ENCODE measurements around the gene OR10D3. TPM values are rescaled to one million over a fixed set of nuclear protein-coding genes. Genes with fewer than 3 reads are reported as not detected.

OR10D3 gene
- total and polyA plus RNA-seq, 4 donors = not detected

DNA sequence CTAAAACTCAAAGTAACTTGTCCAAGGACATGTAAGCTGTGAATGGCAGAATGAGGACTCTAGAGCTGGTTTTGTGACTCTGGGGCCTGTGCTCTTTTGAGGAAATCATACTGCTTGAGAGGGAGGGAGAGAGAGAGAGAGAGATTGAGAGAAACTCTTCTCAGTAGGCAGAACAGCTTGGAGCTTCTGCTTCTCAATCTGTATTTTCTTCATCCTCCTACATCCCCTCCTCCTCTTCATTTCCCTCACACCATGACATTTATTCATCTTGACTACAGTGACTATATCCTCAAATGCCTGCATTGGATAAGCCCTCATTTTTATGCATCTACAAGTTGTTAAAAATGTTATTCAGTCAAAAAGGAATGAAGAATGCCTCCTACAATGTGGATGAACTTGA is 23.7 kb upstream of the OR10D3 start:
- DNase-seq (ENCODE audit: low spot score) = no peak
- Histone ChIP-seq H3K4me3 (ENCODE audit: low read depth in 1 of 3, low read length in 3 of 3) (no peak overlapping the region), H3K27me3 (ENCODE audit: control insufficient read depth in 4 of 4, insufficient read depth in 4 of 4, low read length in 3 of 4) (peaks cover 0 to 8% (median 0%) of the 10 kb centered on the region in 4 donors), H3K9ac (ENCODE audit: low read depth in 1 of 2, low read length in 2 of 2) (no peak overlapping the region), H3K9me3 (ENCODE audit: control insufficient read depth in 4 of 4, low read length in 3 of 4) (no peaks in the 10 kb centered on the region), H3K27ac (ENCODE audit: low read depth in 1 of 2, low read length in 2 of 2) (no peak overlapping the region), H3K36me3 (ENCODE audit: control insufficient read depth in 4 of 4, insufficient read depth in 3 of 4, low read depth in 1 of 4, low read length in 3 of 4) (no peaks in the 10 kb centered on the region), H3K4me1 (ENCODE audit: control insufficient read depth in 4 of 4, insufficient read depth in 4 of 4, low read length in 3 of 4) (no peaks in the 10 kb centered on the region)
- TF ChIP-seq, protein P1, sequence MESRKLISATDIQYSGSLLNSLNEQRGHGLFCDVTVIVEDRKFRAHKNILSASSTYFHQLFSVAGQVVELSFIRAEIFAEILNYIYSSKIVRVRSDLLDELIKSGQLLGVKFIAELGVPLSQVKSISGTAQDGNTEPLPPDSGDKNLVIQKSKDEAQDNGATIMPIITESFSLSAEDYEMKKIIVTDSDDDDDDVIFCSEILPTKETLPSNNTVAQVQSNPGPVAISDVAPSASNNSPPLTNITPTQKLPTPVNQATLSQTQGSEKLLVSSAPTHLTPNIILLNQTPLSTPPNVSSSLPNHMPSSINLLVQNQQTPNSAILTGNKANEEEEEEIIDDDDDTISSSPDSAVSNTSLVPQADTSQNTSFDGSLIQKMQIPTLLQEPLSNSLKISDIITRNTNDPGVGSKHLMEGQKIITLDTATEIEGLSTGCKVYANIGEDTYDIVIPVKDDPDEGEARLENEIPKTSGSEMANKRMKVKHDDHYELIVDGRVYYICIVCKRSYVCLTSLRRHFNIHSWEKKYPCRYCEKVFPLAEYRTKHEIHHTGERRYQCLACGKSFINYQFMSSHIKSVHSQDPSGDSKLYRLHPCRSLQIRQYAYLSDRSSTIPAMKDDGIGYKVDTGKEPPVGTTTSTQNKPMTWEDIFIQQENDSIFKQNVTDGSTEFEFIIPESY (IDR thresholded peaks at IDR 0.05) = no peak
- TF ChIP-seq, protein P2, sequence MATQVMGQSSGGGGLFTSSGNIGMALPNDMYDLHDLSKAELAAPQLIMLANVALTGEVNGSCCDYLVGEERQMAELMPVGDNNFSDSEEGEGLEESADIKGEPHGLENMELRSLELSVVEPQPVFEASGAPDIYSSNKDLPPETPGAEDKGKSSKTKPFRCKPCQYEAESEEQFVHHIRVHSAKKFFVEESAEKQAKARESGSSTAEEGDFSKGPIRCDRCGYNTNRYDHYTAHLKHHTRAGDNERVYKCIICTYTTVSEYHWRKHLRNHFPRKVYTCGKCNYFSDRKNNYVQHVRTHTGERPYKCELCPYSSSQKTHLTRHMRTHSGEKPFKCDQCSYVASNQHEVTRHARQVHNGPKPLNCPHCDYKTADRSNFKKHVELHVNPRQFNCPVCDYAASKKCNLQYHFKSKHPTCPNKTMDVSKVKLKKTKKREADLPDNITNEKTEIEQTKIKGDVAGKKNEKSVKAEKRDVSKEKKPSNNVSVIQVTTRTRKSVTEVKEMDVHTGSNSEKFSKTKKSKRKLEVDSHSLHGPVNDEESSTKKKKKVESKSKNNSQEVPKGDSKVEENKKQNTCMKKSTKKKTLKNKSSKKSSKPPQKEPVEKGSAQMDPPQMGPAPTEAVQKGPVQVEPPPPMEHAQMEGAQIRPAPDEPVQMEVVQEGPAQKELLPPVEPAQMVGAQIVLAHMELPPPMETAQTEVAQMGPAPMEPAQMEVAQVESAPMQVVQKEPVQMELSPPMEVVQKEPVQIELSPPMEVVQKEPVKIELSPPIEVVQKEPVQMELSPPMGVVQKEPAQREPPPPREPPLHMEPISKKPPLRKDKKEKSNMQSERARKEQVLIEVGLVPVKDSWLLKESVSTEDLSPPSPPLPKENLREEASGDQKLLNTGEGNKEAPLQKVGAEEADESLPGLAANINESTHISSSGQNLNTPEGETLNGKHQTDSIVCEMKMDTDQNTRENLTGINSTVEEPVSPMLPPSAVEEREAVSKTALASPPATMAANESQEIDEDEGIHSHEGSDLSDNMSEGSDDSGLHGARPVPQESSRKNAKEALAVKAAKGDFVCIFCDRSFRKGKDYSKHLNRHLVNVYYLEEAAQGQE (IDR thresholded peaks at IDR 0.05) = no peak
- no peak for TF ChIP-seq GABPA (IDR thresholded peaks at IDR 0.05 in 1 of 2, conservative IDR thresholded peaks at IDR 0.05 in 1 of 2)
- no peak for TF ChIP-seq RAD21 (IDR thresholded peaks at IDR 0.05)
- no peak for TF ChIP-seq TAF1 (conservative IDR thresholded peaks at IDR 0.05)

DNA sequence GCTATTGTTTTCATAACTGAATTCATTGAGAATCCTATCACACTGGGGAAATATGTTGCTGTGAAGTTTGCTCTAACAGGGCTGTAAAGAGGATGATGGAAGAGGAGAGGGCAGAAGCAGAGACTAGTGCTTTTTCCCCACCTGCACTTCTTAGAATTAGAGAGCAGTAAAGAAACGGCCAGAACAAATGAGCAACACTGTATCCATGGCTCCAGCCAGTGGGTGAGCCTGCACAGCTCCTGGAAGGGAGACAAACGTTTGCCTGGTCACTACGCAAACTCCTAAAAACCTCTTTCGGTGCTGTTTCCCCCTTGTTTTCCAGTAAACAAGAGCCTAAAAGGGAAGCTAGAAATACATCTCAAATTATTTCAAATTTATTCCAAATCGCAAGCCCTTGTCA is 22.2 kb upstream of the OR10D3 start:
- H3K27me3 ChIP-seq (ENCODE audit: control insufficient read depth in 4 of 4, insufficient read depth in 4 of 4, low read length in 3 of 4) = peaks cover 0 to 7% (median 0%) of the 10 kb centered on the region in 4 donors
- no peak overlapping the region for H3K4me3 ChIP-seq (ENCODE audit: low read depth in 1 of 3, low read length in 3 of 3)
- no peaks in the 10 kb centered on the region for H3K4me1 ChIP-seq (ENCODE audit: control insufficient read depth in 4 of 4, insufficient read depth in 4 of 4, low read length in 3 of 4)
- no peak for DNase-seq (ENCODE audit: low spot score)
- no peak overlapping the region for H3K27ac ChIP-seq (ENCODE audit: low read depth in 1 of 2, low read length in 2 of 2)
- TF ChIP-seq, protein P2 (IDR thresholded peaks at IDR 0.05) = no peak
- TF ChIP-seq EGR1 (IDR thresholded peaks at IDR 0.05; ENCODE audit: low read depth in 2 of 2) (no peak), SP1 (IDR thresholded peaks at IDR 0.05) (no peak), RAD21 (IDR thresholded peaks at IDR 0.05) (no peak), JUND (IDR thresholded peaks at IDR 0.05) (no peak), FOXA2 (IDR thresholded peaks at IDR 0.05) (no peak), TAF1 (conservative IDR thresholded peaks at IDR 0.05) (no peak), NR2F2 (IDR thresholded peaks at IDR 0.05) (no peak), YY1 (IDR thresholded peaks at IDR 0.05) (no peak), HNF4G (IDR thresholded peaks at IDR 0.05) (no peak)
- TF ChIP-seq, protein P3, sequence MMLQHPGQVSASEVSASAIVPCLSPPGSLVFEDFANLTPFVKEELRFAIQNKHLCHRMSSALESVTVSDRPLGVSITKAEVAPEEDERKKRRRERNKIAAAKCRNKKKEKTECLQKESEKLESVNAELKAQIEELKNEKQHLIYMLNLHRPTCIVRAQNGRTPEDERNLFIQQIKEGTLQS (IDR thresholded peaks at IDR 0.05) = no peak
- TF ChIP-seq, protein P4, sequence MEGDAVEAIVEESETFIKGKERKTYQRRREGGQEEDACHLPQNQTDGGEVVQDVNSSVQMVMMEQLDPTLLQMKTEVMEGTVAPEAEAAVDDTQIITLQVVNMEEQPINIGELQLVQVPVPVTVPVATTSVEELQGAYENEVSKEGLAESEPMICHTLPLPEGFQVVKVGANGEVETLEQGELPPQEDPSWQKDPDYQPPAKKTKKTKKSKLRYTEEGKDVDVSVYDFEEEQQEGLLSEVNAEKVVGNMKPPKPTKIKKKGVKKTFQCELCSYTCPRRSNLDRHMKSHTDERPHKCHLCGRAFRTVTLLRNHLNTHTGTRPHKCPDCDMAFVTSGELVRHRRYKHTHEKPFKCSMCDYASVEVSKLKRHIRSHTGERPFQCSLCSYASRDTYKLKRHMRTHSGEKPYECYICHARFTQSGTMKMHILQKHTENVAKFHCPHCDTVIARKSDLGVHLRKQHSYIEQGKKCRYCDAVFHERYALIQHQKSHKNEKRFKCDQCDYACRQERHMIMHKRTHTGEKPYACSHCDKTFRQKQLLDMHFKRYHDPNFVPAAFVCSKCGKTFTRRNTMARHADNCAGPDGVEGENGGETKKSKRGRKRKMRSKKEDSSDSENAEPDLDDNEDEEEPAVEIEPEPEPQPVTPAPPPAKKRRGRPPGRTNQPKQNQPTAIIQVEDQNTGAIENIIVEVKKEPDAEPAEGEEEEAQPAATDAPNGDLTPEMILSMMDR (IDR thresholded peaks at IDR 0.05; ENCODE audit: low read depth, low read length, missing input control) = no peak
- H3K9me3 ChIP-seq (ENCODE audit: control insufficient read depth in 4 of 4, low read length in 3 of 4) = no peaks in the 10 kb centered on the region
- WGBS = 56% methylated on average over 5 of the region's 5 CpGs
- H3K36me3 ChIP-seq (ENCODE audit: control insufficient read depth in 4 of 4, insufficient read depth in 3 of 4, low read depth in 1 of 4, low read length in 3 of 4) = no peaks in the 10 kb centered on the region
- no peak overlapping the region for H3K9ac ChIP-seq (ENCODE audit: low read depth in 1 of 2, low read length in 2 of 2)

Measured in liver (tissue), 9 donors.